KG1 (cell line): Measurements from ENCODE around the gene SLC28A3.
A peak's percentile ranks its signal among the peaks of the same experiment; 100 is the strongest.

Experiments
- DNase-seq: peaks from one replicate; lab custom pipeline; 2025; lab: John Stamatoyannopoulos, UW

SLC28A3 gene

GRCh38 chr9:84339503-84339902 lies 1.1 kb downstream of the SLC28A3 start:
- no peak for DNase-seq

DNA sequence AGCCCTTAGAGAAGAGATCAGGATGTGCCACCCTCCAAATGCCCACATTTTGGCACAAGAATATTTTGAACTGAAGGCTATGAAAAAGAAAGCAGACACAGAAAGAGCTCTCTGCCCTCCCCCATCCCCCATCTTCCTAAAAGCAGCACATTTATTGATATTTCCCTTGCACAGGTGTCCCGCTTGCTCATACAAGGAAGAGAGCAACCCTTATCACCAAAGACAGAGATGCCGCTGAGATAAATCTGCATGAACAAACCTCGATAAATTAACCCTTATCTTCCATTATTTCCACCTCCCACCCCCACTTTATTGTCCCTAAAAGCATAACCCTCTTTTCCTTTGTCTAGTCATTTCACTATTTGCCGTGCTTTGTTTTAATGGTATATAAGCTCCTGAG lies 1.8 kb downstream of the SLC28A3 start:
- DNase-seq: no peak

- no peak for DNase-seq
Measured at GRCh38 chr9:84337252-84337651, 3.3 kb downstream of the SLC28A3 start.

DNA sequence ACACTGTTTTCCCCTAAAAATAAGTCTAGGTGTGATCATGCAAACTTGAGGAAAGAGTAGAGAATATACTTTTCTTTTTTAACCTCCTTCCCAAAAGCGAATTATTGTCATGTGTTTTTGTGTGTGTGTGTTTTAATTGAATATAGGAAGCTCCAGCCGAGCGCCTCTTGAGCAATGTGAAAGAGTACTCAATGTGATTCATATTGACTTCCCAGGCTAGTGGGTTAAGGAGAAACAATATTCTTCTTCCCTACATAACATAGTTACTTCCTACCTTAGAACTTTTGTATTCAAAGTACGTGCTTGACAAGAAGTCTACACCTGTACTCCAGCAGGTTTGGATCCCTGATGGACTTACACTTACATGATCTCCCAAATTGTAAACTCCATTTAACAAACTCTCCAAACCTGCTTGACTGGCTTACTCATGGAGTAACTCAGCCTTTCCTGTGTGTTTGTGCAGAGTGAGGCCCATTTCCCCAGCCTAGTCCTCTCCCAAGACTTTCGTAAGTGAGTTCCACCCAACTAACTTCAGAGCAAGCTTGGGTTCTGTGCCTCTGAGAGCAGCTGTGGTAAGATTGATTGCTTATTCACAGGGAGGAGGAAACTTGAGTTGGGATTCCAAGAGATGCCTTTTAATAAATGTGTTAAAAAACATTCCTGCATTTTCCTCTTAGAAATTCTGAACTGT lies 9.3 kb downstream of the SLC28A3 start:
- DNase-seq: no peak

- DNase-seq: no peak
Measured at GRCh38 chr9:84330246-84330645, 10.3 kb downstream of the SLC28A3 start.

- DNase-seq: no peak
Measured at GRCh38 chr9:84327184-84327583, 13.4 kb downstream of the SLC28A3 start.

- DNase-seq: no peak
Measured at GRCh38 chr9:84325347-84325973, 15.1 kb downstream of the SLC28A3 start.

- no peak for DNase-seq
Measured at GRCh38 chr9:84324811-84325210, 15.7 kb downstream of the SLC28A3 start.

DNA sequence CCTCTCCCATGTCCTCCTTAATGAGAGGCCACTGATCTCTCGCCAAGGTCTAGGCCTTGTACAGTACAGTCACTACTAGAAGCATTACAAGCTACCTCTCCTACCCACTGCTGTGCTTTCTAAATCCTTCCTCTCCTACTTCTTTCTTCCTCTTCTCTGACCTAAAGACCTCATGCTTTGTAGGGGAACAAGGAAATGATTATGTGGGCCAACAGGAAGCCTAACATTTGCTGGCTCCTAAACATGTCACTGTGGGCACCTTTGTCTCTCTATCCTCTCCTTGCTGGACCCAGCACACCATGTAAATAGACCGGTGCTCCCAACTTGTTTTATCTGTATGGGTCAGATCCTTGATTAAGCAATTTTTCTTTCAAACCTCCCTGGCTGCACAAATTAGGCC lies 16.7 kb downstream of the SLC28A3 start:
- DNase-seq: no peak

DNA sequence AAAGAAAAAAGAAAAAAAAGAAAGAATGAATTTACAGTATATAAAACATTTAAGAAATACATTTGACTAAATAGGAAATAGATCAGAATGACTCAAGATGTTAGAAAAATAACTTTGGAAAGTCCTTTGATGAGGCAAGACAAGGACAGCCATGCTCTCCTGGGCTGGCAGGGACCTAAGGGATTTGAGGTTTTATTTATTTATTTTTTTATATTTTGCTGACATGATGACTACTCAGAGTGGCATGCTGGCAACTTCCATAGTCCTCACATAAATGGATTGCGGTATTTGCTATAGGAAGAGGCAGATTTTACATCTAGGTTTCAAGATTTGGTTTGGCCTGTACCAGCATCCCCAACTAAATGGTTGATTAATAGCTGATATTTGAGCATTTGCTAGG lies 17.7 kb downstream of the SLC28A3 start:
- no peak for DNase-seq

- no peak for DNase-seq
Measured at GRCh38 chr9:84320231-84320630, 20.3 kb downstream of the SLC28A3 start.

DNA sequence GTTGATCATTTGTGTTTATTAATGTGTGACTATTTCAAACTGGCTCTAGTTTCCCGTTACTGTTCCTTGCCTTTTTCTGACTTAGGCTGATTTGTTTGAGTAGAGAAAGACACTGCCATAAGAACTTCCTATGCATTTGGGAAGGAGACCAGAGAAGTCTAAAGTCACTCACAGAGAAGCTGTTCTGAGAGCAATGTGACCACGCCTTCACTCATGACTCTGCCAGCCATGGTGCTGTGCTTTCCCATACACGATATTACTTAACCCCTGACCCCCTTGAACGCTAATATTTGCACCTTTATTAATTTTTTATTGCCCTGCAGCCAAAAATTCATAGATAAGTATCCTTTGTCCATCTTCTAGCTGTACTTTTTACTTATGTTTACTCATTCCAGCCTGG lies 20.9 kb downstream of the SLC28A3 start:
- no peak for DNase-seq

DNA sequence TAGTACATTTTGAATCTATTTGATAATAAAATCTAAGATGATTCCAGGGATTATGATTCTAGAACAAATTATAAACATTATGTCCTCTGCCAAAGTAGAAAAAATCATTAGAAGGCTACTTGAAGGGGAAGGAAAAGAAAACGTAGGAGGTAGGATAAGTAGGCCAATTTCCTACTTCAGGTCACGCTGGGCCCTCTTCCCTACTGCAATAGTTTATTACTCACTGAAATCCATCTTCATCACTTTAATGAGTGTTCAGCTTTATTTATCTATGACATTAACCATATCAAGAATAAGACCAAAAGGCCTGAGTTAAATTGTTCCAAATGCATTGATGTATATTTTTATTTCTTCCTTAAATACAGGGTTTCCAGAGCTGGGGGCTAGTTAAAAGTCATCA lies 21.6 kb downstream of the SLC28A3 start:
- no peak for DNase-seq

GRCh38 chr9:84317563-84317962 lies 23.0 kb downstream of the SLC28A3 start:
- no peak for DNase-seq

GRCh38 chr9:84315278-84315877 lies 25.2 kb downstream of the SLC28A3 start:
- DNase-seq: peak; percentile 24

DNA sequence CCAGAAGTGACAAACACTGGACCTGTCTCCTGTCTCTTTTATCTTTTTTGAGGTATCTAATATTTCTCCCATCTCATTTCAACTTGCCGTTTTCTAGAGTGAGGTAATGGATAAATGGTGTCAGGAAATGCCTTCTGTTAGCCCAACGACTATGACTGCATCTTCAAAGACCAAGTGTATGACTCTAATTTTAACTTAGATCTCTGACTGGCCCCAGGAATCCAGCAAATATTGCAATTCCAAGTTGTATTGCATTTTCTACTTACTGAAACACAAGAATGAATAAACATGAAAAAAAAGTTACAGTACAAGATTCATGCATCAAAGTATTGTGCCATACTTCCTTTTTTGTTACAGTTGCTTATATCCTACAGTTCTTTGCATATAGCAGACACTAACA lies 26.3 kb downstream of the SLC28A3 start:
- DNase-seq: no peak

DNA sequence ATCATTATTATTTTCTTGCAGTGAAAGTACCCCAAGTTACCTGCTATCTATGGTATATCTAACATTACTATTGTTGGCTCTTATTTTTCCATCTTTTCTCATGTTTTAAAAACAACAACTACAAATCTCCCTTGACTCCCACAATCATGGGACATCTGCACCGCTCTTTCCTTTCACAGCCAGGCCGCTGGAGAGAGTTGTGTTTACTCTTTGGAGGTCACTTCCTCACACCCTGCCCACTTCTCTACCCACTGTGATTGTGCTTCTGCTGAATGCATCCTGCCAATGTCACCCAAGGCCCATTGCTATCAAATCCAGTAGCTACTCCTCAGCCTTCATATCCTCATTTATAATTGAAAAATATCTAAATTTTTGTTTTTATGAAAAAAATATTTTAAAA lies 29.7 kb downstream of the SLC28A3 start:
- DNase-seq: no peak

- DNase-seq: no peak
Measured at GRCh38 chr9:84305497-84306131, 34.9 kb downstream of the SLC28A3 start.

GRCh38 chr9:84304166-84304565 lies 36.4 kb downstream of the SLC28A3 start:
- DNase-seq: no peak

- DNase-seq: no peak
Measured at GRCh38 chr9:84303061-84303460, 37.5 kb downstream of the SLC28A3 start.

DNA sequence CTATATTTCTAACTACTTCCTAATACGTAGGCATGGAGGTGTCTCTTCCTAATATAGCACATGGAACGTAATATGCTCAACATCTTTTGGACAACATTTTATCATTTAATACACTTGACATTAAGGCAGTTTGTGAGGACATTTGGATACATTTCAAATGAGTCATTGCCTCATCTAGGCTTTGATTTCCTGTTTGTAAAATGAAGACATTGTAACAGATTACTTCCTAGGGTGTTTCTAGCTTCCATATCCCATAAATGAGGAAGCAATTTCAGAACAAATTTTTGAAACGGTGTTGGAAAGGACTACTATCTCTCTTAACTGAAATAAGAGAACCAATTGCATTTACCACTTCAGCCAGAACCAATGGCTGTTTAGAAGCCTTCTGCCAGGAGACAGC lies 38.7 kb downstream of the SLC28A3 start:
- no peak for DNase-seq

DNA sequence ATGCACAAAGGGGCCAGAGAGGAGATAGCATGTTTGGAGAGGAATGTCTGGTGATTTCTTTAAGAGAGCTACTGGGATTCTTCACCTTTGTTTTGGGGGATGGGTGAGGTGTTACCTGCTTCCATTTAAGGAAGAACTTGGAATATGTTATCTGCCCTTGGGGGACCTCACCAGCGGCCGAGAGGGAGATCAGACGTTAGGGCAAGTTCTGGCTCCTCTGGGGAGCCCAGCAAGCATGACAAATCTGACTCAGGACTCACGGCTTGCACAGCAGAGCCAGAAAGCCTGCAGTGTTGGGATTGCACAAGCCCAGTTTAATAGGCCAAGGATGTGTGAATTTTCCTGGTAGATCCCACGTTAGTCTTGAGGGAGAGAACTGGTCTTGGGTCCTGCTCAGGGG lies 40.3 kb downstream of the SLC28A3 start:
- no peak for DNase-seq

GRCh38 chr9:84297162-84297821 lies 43.3 kb downstream of the SLC28A3 start:
- no peak for DNase-seq
